HG02763 (cell line): Measurements from ENCODE around the gene ETFDH.
"Not testable (repeated sequence)": the region's sequence is repeated elsewhere in the genome, so short reads cannot be mapped to it uniquely, and the experiment has no call there.

Experiments
- ATAC-seq: cut with Tn5 transposase; IDR thresholded peaks from one replicate; pipeline ENCODE4 v1.9.1; 2021; ENCODE audit warnings: mild to moderate bottlenecking, moderate library complexity; ENCODE audit not compliant: unreplicated experiment

The ETFDH gene

GRCh38 chr4:158671915-158672806, at the start of gene ETFDH:
Gene ETFDH (plus strand): TSS chr4:158672296. CDS start chr4:158672457, 161 bp downstream.
- ATAC-seq = peak; percentile 87

- ATAC-seq = peak; percentile 94
These were observed 47.1 kb upstream of the ETFDH start for GRCh38 chr4:158624889-158625478.

- no peak for ATAC-seq
These were observed 46.6 kb upstream of the ETFDH start for GRCh38 chr4:158625544-158625943.

GRCh38 chr4:158630893-158631292, 41.2 kb upstream of the ETFDH start:
- no peak for ATAC-seq

- ATAC-seq = no peak
These were observed 35.5 kb upstream of the ETFDH start for GRCh38 chr4:158636619-158637018.

- ATAC-seq = no peak
These were observed 27.7 kb upstream of the ETFDH start for GRCh38 chr4:158644356-158644755.

- no peak for ATAC-seq
These were observed 27.3 kb upstream of the ETFDH start for GRCh38 chr4:158644760-158645159.

- no peak for ATAC-seq
These were observed 22.9 kb upstream of the ETFDH start for GRCh38 chr4:158649111-158649680.

- no peak for ATAC-seq
These were observed 19.2 kb upstream of the ETFDH start for GRCh38 chr4:158652920-158653319.

- ATAC-seq = no peak
These were observed 15.7 kb upstream of the ETFDH start for GRCh38 chr4:158656439-158656838.

- no peak for ATAC-seq
These were observed 14.8 kb upstream of the ETFDH start for GRCh38 chr4:158657291-158657690.

- ATAC-seq = not testable (repeated sequence)
These were observed 8.8 kb upstream of the ETFDH start for GRCh38 chr4:158663255-158663654.

- not testable (repeated sequence) for ATAC-seq
These were observed 8.1 kb upstream of the ETFDH start for GRCh38 chr4:158663707-158664625.

- no peak for ATAC-seq
These were observed 7.3 kb upstream of the ETFDH start for GRCh38 chr4:158664806-158665205.

GRCh38 chr4:158666892-158667291, 5.2 kb upstream of the ETFDH start:
- ATAC-seq = no peak

GRCh38 chr4:158667651-158668198, 4.4 kb upstream of the ETFDH start:
- ATAC-seq = no peak

- ATAC-seq = no peak
These were observed 2.8 kb upstream of the ETFDH start for GRCh38 chr4:158669310-158669709.

GRCh38 chr4:158670975-158671664, 976 bp upstream of the ETFDH start:
- ATAC-seq = peak; percentile 21

- ATAC-seq = no peak
These were observed 506 bp upstream of the ETFDH start, which contains the start of gene C4orf46 for GRCh38 chr4:158671665-158671914. Gene C4orf46 (minus strand): TSS chr4:158671887. CDS start chr4:158671801, 86 bp downstream.

- no peak for ATAC-seq
These were observed 1.5 kb downstream of the ETFDH start for GRCh38 chr4:158673633-158674032.
